Activated effector memory CD4-positive, alpha-beta T cell treated with Interleukin-2 at 50 U/mL for 16 hours (primary cell): ENCODE measurements around the gene ZNF709.
"Not testable (repeated sequence)": the region's sequence is repeated elsewhere in the genome, so short reads cannot be mapped to it uniquely, and the experiment has no call there.

Experiments used
- DNase-seq: peaks from one replicate; pipeline ENCODE4 v3.0.0-alpha.2; 2020

Gene ZNF709

DNA sequence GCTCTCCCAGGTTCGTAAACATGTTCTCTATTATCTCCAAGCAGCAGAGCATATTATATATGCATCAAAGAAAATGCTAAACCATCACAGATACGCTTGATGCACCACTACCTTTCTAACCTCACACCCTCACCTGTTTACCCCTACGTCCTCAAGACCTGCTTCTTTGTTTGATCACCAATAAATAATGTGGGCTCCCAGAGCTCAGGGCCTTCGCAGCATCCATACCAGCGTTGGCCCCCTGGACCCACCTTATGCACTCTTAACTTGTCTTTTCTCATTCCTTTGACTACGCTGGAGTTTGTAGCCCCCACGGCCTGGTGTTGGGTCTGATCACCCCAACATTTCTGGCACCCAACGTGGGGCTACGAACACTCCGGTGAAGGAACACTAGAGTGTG lies 33.8 kb downstream of the ZNF709 start:
- no peak for DNase-seq

DNA sequence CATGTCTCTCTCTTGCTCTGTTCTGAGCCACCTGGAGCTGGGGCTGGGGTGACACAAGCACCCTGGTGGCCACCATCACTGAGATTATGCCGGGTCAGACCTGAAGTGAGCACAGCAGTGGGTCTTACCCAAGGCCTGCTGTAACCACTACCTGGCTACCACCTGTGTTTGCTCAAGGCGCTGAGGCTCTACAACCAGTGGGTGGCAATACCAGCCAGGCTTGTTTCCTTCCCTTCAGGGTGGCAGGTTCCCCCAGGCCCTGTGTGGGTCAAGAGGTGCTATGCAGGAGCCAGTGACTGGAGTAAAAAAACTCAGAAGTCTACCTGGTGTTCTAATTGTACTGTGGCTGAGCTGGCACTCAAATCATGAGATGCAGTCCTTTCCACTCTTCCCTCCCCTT lies 35.8 kb downstream of the ZNF709 start:
- no peak for DNase-seq

DNA sequence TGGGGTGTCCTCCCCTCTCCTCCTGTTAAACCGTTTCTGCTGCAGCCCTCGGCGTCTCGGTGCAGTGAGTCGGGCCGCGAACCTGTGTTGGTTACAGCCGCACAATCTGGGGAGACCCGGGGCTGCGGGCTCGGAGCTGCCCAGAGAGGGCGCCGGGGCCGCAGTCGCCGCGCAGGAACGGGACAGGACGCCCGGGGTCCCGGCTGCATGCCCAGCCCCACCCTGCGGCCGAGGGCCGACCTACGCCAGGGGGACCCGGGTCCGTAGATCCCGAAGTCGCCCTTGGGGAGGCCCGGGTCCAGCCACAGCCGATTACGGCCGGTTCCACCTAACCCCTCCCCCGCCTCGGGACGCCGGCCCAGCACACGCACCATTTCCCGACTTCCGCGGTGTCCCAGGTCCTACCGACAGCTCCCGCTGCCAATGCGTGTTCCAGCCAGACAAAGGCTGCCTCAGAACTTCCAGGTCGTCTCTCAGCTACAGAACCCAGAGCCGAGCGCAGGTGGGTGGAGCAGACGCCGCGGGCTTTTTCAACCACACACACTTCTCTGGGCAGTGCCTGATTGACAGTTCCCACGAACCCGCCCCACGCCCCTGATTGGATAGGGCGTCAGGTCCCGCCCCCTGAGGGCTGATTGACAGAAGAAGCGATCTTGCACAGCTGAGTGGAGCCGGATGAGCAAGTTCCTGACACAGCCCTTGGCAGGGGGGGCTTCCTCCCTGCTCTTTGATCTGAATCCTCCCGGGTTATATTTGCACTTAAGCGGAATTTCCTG lies 43.9 kb downstream of the ZNF709 start, which contains the start of gene ZNF443:
Gene ZNF443 (minus strand): TSS at position 481 of the 776 bp plus-strand sequence. CDS start 107 bp downstream, at position 374.
- DNase-seq = peak; percentile 99

DNA sequence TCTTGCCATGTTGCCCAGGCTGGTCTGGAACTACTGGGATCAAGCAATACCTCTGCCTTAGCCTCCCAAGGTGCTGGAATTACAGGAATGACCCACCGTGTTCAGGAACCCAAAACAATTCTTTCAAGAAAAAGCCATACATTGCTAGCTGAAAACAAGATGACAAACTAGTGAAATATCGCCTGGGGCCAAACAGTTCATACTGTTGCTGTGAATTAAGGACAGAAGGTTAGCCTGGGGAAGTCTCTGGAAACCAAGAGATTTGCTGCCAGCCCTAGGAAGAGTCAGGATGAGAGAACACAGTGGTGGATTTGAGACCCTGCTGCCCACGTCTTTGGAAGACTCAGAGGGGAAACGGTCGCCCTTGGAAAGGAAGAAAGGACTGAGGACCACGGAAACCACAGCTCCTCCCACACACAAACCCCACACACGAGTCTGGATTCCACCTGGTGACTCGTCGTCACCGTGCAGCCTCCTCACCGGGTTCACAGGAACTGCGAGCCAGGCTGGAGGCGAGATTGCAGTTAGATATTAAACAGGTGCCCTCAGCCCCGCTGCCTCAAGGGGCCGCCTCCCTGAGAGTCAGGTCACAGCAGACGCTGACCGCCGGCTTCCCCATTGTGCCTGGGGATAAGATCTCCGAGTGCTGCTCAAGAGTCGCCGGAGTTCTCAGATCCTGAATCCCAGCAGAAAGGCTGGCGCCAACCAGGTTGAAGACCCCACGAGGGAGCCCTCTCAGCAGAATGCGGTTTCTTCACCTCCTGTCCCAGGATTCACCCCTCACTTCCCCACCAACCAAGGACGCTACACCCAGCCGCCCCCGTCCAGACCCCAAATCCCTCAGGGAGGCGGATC lies 44.7 kb downstream of the ZNF709 start:
- peak; percentile 7 for DNase-seq

GRCh38 chr19:12430726-12431299 lies 53.8 kb downstream of the ZNF709 start:
- DNase-seq = not testable (repeated sequence)

- DNase-seq = no peak
Measured at GRCh38 chr19:12425888-12426274, 58.7 kb downstream of the ZNF709 start.

DNA sequence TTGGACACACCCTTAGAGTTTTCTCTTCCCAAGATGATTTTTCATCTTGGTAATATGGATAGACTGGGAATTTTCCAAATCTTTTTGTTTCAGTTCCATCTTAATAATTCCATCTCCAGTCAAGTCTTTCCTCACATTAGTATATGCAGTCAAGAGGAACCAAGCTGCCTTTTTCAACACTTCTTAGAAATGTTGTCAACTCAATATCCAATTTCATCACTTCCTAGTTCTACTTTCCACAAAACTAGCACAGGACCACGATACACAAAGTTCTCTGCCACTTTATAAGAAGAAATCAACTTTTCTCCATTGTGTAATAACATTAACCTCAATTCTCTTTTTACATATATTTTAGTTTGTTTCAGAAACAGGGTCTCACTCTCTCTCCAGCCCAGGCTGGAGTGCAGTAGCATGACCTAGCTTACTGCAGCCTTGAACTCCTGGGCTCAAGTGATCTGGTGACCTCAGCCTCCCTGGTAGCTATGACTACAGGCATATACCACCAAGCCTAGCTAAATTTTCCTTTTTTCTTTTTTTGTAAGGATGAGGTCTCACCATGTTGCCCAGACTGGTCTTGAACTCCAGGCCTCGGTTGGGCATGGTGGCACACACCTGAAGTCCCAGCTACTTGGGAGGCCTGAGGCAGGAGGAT lies 59.3 kb downstream of the ZNF709 start:
- no peak for DNase-seq

DNA sequence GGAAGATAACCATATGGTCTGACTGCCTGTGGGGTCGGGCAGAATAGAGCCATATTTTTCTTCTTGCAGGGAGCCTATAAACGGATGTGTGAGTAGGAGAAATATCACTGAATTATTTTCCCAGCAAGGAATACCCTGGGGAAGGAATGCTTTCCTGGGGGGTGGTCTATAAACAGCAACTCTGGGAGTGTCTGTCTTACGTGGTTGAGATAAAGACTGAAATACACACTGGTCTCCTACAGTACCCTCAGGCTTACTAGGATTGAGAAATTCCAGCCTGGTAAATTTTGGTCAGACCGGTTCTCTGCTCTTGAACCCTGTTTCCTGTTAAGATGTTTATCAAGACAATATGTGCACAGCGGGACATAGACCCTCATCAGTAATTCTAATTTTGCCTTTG lies 67.3 kb downstream of the ZNF709 start:
- DNase-seq = not testable (repeated sequence)

DNA sequence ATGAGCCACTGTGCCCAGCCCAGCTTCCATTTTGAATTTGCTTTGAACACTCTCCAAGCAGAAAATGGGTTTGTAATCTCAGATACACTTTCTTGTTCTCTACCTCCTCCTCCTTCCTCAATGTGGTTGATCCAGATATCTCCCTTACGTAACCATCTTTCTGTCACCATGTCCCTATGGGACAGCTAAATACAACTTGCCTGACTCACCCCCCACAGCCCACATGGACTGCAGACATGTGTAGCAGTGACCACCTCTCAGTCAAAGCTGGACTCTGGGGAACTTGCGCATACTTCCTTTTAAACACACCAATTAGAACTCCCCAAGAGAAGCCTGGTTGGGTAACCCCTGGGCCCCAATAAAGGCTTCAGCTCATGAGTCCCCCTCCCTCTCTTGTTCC lies 72.7 kb downstream of the ZNF709 start:
- DNase-seq = no peak
